GM06990 (cell line): ENCODE data around the gene DOCK1.

Experiments used
- DNase-seq: peaks from one replicate; pipeline ENCODE4 v3.0.0-alpha.2; 2011; ENCODE audit not compliant: insufficient read length; ENCODE audit errors: extremely low read depth
- H3K27me3 ChIP-seq: replicated peaks from 2 replicates; pipeline ENCODE4 v1.6.0; 2011; ENCODE audit warnings: low read length; ENCODE audit not compliant: control insufficient read depth, insufficient read depth
- H3K36me3 ChIP-seq: 2 replicates; pipeline ENCODE4 v1.5.1; 2011; ENCODE audit warnings: low read length; ENCODE audit not compliant: control insufficient read depth, insufficient read depth
- H3K4me3 ChIP-seq: replicated peaks from 2 replicates; pipeline ENCODE4 v1.5.1; 2011; ENCODE audit warnings: low read depth, mild to moderate bottlenecking, control low read depth, low read length
- TF ChIP-seq, protein P1 (sequence below): IDR thresholded peaks from 2 replicates; pipeline ENCODE4 v1.5.1; 2011; ENCODE audit warnings: low read length, control low read depth, mild to moderate bottlenecking, inconsistent platforms; ENCODE audit not compliant: insufficient read depth, poor library complexity, severe bottlenecking

The DOCK1 gene

DNA sequence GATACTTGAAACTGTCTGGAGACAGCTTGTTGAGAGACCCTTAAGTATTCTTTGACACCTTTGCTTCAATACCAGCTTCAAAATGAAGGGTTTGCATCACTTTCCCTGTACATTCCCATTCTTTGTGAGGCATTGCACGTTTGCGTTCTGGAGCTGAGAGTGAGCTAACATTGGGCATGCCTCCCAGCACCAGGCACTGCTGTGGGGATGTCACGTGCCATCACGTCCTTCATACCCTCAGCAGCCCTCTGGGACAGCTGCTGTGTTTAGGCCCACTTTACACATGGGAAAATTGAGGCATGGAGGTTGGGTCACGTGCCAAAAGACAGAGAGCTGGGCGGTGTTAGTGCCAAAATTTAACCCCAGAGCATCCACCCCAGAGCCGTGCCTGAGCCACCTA, 357.4 kb downstream of the DOCK1 start:
- H3K4me3 ChIP-seq = no peak overlapping the region
- DNase-seq = no peak
- TF ChIP-seq, protein P1, sequence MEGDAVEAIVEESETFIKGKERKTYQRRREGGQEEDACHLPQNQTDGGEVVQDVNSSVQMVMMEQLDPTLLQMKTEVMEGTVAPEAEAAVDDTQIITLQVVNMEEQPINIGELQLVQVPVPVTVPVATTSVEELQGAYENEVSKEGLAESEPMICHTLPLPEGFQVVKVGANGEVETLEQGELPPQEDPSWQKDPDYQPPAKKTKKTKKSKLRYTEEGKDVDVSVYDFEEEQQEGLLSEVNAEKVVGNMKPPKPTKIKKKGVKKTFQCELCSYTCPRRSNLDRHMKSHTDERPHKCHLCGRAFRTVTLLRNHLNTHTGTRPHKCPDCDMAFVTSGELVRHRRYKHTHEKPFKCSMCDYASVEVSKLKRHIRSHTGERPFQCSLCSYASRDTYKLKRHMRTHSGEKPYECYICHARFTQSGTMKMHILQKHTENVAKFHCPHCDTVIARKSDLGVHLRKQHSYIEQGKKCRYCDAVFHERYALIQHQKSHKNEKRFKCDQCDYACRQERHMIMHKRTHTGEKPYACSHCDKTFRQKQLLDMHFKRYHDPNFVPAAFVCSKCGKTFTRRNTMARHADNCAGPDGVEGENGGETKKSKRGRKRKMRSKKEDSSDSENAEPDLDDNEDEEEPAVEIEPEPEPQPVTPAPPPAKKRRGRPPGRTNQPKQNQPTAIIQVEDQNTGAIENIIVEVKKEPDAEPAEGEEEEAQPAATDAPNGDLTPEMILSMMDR = no peak
- no peaks in the 10 kb centered on the region for H3K27me3 ChIP-seq
- no peaks in the 10 kb centered on the region for H3K36me3 ChIP-seq

DNA sequence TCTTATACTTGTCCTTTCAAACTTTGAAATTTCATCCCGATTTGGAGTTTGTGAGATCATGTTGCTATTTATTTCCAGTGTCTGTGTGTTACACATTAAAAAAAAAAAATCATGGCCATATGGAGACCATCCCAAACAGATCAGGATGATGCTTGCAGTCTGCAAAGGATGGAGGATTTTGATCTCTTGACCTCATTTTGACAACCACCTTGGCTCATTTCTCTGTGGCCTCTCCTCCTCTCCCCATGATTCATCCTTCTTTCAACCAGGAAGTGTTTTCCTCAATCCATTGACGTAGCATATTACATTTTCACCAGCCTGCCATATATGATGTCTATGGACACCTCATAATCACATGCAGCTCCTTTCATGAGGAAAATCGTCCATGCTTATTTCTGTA, 360.1 kb downstream of the DOCK1 start:
- no peaks in the 10 kb centered on the region for H3K36me3 ChIP-seq
- H3K4me3 ChIP-seq = no peak overlapping the region
- DNase-seq = no peak
- no peaks in the 10 kb centered on the region for H3K27me3 ChIP-seq
- TF ChIP-seq, protein P1 = no peak

DNA sequence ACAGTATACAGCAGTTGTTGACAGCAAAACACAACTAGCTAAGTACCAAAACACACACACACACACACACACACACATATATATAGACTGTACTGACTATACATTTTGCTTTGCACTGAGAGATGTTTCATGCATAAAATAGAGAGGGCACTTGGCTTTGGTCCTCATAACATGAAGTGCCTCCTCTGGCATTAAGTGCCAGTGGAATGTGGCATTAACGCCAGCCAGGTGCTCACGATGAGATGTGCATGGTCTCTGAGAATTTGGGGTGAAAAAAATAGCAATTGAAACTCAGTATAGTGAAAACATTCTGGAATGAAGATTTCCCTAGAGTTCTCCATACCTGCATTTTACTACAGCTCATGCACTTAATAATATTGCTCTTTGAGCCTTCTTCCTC, 361.2 kb downstream of the DOCK1 start:
- Histone ChIP-seq H3K4me3 (no peak overlapping the region), H3K27me3 (no peaks in the 10 kb centered on the region), H3K36me3 (no peaks in the 10 kb centered on the region)
- no peak for DNase-seq
- TF ChIP-seq, protein P1 = no peak

DNA sequence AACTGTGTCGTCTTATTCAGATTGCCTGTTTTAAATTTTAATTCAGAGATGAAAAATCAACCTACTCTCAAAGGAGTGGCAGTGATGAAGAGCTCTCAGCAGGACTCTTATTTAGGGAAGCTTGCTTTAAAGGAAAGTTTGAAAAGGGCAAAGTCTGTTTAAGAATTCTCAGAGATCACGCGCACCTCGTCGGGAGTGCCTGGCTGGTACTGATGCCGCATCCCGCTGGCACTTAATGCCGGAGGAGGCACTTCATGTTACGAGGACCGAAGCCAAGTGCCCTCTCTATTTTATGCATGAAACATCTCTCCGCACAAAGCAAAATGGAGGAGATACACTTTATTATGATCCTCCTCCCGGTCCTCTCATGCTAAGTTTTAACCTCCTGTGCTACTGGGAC, 362.2 kb downstream of the DOCK1 start:
- no peak overlapping the region for H3K4me3 ChIP-seq
- no peaks in the 10 kb centered on the region for H3K36me3 ChIP-seq
- TF ChIP-seq, protein P1 = no peak
- H3K27me3 ChIP-seq = no peaks in the 10 kb centered on the region
- DNase-seq = no peak

DNA sequence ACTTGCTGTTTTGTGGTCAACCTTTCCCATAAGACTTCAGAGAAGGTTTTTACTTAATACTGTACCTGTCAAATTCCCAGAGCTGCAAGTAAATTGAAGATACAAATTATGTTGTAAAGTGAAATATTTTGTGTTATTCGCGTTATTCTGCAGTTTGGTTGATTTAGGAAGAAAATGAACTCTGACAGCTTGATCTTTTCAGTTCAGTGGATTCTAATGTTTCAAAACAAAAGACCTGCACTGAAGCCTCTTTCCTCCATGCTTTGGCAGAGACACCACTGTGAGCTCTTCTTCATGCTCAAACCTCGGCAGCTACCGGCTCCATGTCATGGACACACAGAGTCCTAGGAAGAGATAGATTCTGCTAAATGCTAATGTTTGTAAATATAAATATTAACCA, 366.8 kb downstream of the DOCK1 start:
- Histone ChIP-seq H3K27me3 (no peaks in the 10 kb centered on the region), H3K36me3 (no peaks in the 10 kb centered on the region), H3K4me3 (no peak overlapping the region)
- no peak for DNase-seq
- TF ChIP-seq, protein P1 = no peak

DNA sequence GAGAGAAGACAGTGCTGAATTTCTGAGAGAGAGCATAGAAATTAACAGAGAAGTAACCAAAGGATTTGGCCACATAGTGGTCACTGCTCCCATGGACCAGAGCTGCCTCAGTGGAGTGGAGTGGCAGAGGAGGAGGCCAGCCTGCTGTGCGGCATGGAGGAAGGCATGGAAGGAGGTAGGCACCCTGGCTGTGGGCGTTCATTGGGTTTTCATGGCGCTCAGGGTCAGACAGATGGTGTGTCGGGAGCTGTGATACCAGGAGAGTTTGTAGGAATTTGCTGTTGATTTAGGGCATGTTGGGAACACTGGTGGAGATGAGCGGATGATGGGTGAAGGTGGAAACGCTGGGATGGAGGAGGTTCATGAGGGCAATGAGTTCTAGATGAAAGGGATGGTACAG, 370.0 kb downstream of the DOCK1 start:
- Histone ChIP-seq H3K4me3 (no peak overlapping the region), H3K36me3 (no peaks in the 10 kb centered on the region), H3K27me3 (no peaks in the 10 kb centered on the region)
- DNase-seq = no peak
- TF ChIP-seq, protein P1 = no peak
